Nucleus accumbens (tissue), 56 donors: ENCODE results near the gene COMMD2.

Experiments
- DNase-seq, 56 donors: peaks; one replicate each; lab custom pipeline; 2025; lab: John Stamatoyannopoulos, UW

Gene COMMD2

GRCh38 chr3:149713730-149714654, 38.3 kb downstream of the COMMD2 start:
- no peak for DNase-seq

- DNase-seq, result peak in 7 of 56 donors; percentile 0 to 10 (median 7)
Observed at GRCh38 chr3:149706905-149707304, 45.4 kb downstream of the COMMD2 start.

- DNase-seq, result no peak
Observed at GRCh38 chr3:149705416-149705815, 46.9 kb downstream of the COMMD2 start.

- DNase-seq, result no peak
Observed at GRCh38 chr3:149703466-149703865, 48.8 kb downstream of the COMMD2 start.

GRCh38 chr3:149702691-149703441, 49.4 kb downstream of the COMMD2 start:
- no peak for DNase-seq

- no peak for DNase-seq
Observed at GRCh38 chr3:149701977-149702350, 50.3 kb downstream of the COMMD2 start.

GRCh38 chr3:149701206-149701976, 50.9 kb downstream of the COMMD2 start:
- no peak for DNase-seq
